GM10266 (cell line): ENCODE results near the gene PDRG1.

ENCODE experiments used
- DNase-seq: peaks from one replicate; pipeline ENCODE4 v3.0.0; 2012; ENCODE audit errors: extremely low spot score
- TF ChIP-seq, protein P1 (sequence below): IDR thresholded peaks from 2 replicates; pipeline ENCODE4 v1.5.1; 2012; ENCODE audit warnings: mild to moderate bottlenecking, low read depth; ENCODE audit not compliant: control insufficient read depth, insufficient read depth; ENCODE audit errors: missing control alignments

PDRG1 gene

GRCh38 chr20:31951203-31951529, 680 bp downstream of the PDRG1 start:
- no peak for DNase-seq
- TF ChIP-seq, protein P1, sequence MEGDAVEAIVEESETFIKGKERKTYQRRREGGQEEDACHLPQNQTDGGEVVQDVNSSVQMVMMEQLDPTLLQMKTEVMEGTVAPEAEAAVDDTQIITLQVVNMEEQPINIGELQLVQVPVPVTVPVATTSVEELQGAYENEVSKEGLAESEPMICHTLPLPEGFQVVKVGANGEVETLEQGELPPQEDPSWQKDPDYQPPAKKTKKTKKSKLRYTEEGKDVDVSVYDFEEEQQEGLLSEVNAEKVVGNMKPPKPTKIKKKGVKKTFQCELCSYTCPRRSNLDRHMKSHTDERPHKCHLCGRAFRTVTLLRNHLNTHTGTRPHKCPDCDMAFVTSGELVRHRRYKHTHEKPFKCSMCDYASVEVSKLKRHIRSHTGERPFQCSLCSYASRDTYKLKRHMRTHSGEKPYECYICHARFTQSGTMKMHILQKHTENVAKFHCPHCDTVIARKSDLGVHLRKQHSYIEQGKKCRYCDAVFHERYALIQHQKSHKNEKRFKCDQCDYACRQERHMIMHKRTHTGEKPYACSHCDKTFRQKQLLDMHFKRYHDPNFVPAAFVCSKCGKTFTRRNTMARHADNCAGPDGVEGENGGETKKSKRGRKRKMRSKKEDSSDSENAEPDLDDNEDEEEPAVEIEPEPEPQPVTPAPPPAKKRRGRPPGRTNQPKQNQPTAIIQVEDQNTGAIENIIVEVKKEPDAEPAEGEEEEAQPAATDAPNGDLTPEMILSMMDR, result no peak

DNA sequence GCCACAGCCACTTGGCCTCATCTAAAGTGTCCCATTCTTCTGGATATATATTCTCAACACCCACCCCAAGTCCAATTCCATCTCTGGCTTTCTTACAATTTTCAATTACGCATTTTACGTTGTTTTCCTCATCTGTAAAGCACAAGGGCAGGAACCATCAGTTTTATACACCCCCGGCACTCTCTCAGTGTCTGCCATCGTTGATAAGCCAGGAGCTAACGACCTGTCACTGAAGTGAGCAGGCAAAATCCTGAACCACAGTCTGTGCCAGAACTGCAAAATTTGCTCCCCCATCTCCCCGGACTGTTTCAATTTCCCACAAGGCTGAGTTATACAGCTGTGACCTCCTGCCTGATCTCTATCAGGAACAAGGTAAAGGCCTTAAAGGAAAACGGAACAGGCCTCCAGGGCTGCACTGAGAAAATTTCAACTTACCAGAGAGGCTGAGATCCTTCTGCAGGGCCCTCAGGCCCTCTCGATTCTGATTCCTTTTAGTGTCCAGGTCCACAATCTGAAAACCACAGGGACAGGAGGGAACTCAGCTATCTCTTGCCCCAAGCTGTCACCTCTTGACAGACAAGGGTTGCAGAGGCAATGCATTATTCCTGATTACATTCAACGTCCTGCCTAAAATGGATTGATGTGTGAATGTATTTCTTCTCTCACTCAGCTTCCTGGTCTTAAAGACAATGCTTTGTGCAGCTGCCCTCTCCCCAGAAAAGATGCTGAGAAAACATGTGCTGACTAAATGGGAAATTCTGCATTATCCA, 1.8 kb downstream of the PDRG1 start:
- TF ChIP-seq, protein P1, result no peak
- no peak for DNase-seq

GRCh38 chr20:31948008-31948407, 3.8 kb downstream of the PDRG1 start:
- no peak for DNase-seq
- TF ChIP-seq, protein P1, result no peak

DNA sequence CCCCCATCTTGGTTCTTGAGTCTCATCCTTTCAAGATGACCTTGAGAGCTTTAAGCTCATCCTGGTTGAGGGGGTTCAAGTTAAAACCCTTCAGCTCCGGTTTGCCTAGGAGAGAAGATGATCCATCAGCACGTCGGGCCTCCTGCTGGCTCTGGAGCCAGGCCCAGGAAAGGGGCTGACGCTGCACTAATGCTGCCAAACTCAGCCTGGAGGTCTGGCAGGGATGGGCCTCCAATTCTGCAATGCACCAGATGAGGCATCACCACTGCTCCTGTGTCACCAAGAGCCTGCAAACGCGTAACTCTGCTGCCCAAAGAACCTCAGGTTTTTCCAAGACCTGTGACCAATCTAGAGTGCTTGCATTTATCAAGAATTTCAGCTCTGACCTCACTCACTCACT, 6.1 kb downstream of the PDRG1 start:
- TF ChIP-seq, protein P1, result no peak
- no peak for DNase-seq

DNA sequence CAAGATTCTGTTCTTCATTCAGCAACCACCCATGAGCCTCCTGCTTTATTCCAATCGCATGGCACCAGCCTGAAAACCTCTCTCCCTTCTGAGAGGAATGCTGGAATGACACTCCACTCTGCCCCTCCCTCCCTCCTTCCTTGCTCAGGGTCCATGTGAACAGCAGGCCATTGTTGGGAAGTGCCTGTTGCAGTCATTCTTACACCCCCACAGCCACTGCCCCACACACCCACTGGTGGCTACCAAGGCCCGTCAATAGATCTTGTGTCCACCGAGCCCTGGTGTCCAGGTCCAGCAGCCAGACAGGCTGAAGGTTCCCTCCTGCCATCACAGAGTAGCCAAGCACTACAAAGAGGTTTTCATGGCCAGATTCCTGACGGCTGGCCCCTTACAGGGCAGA, 6.5 kb downstream of the PDRG1 start:
- DNase-seq, result no peak
- TF ChIP-seq, protein P1, result no peak

DNA sequence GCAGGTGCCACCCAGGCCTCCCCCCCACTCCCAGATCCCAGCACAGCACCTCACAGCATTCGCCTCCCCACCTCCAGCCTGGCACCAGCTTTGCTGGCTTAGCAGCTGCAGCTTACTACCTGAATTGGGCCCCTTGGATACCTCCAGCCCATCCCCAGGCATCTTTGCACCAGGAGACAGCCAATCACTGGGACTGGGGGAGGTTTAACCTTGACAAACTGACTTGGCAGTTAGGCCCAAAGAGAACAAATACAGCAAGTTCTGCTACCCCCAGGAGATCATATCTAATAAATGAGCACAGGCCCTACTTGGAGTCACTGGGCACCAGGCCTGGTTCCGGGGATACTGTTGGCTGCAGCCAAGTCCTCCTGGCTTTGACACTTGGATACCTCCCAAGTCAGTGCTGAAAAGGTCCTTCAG, 8.8 kb downstream of the PDRG1 start:
- TF ChIP-seq, protein P1, result no peak
- no peak for DNase-seq

DNA sequence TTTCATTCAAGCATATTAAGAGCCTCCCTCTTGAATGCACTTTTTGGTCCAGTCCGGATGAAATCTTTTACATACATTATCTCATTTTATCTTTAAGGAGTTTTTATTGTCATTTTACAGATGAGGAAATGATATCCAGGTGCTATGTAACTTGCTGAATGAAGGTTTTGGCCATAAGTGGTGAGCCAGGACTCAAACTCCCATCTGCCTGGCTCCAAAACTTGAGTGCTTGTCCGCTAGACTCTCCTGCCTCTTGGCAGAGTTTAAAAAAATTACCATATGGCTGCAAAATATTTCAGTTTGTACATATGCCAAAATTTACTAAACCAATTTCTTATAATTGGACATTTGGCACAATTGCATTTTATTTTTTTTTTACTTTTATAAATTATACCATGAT, 12.2 kb downstream of the PDRG1 start:
- no peak for DNase-seq
- TF ChIP-seq, protein P1, result no peak
